COLO668 (cell line): ENCODE measurements around the gene CDK5R2.

ENCODE experiments used
- DNase-seq: peaks from one replicate; lab custom pipeline; 2025; ENCODE audit not compliant: unreplicated experiment; lab: John Stamatoyannopoulos, UW

Gene CDK5R2

GRCh38 chr2:218961651-218962570, 2.4 kb downstream of the CDK5R2 start:
- DNase-seq = peak; percentile 83

DNA sequence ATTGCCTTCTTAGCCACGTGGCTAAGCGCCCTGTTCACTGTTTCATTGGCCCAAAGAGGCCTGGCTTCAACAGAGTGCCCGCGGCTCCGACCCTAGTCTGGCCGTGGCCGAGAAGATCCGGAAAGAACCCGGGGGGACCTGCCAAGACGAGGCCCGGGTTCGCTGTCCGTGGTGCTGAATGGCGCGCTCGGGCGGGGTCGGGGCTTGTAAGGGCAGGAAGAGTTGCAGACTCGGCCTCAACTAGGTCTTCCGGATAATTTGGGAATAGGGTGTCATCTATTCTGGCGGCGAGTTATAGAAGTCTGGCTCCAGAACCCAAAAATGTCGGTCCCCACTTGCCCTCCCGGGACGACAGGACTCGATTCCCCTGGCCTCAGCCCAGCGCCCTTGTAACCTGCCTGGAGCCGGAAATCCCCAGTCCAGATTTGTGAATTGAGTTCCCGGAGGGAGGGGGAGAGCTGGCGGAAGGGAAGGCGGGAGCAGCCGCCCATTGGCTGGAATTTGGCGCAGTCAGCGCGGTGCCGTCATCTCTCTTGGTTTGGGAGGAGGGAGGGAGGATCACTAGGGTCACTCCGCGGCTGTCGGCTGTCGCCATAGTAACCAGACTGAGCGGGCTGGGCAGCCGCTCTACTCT, 3.5 kb downstream of the CDK5R2 start:
- DNase-seq = peak; percentile 96

GRCh38 chr2:218963601-218964000, 4.1 kb downstream of the CDK5R2 start:
- DNase-seq = no peak

DNA sequence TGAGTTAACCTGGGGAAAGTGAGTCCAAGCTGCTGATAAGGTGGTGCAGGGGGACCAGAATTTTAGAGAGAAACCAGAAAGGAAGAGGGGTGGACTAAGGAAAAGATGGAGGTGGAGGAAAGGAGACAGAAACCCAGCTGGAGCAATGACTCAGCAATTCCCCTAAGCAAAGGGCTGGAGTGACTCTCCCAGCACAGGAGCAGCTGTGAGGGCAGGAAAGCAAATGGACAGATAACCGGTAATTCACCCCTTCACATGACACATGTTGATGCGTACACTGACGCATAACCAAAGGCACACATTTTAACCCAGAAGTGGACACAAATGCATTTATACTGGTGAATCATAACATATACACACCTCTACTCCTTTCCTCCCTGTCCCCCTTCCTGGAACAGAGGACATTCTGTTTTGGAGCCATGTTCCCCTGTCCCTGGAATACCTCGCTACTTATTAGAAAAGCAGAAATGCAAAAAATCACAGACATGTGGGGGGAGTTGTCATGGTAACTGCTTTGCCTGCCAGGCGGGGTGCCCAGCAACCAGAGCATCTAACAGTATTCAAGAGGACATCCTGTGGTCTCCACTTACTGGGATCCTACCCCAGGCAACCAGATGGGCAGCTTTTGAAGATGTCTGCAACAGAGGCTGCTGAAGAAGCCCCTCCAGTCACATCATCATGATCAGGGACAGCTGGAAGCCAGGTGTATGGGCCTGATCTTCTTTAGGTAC, 4.7 kb downstream of the CDK5R2 start:
- peak; percentile 75 for DNase-seq

- DNase-seq = no peak
Observed at GRCh38 chr2:218970894-218971293, 11.4 kb downstream of the CDK5R2 start.

- no peak for DNase-seq
Observed at GRCh38 chr2:218975060-218975777, 15.8 kb downstream of the CDK5R2 start.

DNA sequence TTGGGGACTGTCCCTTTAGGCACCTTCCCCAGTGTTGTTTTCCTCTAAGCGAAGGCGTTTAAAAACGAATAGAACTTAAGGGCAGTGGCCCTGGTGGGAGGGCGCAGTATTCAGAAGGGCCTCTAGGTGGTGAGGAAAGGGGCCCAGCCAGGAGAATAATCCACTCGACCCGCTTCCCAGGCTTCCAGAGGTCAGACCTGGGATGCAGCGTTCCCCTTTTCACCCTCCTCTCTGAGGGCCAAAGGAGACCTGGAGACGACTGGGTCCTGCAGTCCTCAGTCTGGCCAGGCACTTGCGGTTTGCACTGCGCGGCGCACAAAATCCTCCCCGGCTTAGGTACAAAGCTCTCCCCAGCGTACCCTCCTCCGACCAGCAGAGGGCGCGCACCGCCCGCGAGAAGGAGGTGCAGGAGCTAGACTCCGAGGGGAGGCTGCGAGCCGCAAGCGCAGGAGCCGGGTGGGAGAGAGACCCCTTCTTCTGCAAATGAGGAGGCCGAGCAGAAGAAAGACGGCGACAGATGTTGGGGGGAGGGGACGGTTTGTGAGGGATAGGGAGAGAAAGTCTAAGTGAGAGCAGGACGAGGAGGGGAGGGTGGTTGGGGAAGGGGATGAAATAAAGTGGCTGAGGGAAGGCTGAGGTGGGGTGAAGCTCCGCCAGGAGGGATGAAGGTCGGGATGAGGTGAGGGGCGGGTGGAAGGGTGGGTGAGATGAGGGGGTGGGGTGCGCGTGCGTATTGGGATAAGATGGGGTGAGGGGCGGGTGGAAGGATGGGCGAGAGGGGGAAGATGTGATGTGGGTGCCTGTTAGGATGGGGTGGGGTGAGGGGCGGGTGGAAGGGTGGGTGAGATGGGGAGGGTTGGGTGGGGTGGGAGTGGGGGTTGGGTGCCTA, 20.6 kb downstream of the CDK5R2 start:
- peak; percentile 90 for DNase-seq

GRCh38 chr2:218980735-218981389, 21.4 kb downstream of the CDK5R2 start:
- DNase-seq = peak; percentile 27

DNA sequence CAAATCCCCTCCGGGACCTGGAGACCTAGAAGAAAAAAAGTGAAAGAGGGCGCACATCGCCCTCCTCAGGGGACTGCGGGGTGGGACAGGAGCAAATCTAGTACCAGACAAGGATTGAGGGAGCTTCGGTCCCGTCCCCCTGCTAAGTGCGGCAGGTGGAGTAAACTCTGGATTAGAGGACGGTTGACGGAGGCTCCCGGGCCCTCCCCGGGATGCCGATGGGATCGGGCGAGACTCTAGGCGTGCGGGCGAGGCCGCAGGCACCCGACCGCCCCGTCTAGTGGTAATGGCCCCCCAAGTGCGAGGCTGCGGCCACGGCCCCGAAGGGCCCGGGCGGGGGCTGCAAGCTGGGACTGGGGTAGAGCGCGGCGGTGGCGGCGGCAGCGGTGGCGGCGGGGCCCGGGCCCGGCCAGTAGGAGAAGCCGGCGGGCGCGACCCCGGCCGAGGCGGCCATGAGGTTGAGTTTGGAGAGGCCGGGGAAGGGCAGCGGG, 22.0 kb downstream of the CDK5R2 start:
- DNase-seq = peak; percentile 53

GRCh38 chr2:218981881-218982585, 22.6 kb downstream of the CDK5R2 start:
- peak; percentile 85 for DNase-seq

DNA sequence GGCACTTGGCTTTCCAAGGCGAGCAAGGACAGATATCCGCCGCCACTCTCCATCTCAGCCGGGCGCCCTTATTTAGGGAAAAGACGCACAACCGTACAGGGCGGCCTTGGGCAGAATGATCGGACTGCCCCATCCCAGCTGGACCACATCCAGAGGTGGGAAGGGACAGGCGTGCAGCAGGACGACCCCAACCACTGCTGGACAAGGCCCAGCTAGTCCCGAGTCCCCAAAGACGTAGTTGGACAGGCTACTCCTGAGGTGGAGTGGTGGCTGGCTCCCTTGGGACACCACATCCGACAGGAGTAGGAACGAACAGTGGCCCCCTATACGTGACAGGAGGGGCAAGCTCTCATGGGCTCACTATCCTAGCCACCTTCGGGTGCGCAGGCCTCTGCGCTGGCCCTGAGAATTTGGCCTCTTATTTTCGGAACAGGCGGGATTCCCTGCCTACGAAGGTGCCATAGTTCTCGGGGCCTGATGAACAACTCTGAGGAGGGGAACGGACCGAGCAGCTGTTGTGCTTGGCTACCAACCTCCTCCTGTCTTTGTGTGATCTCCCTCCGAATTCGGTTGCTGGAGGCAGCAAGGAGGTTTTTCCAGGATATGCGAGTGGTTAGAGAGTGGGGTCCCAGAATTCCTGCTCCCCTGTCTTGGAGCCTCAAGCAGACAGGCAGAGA, 23.3 kb downstream of the CDK5R2 start:
- DNase-seq = peak; percentile 45

- peak; percentile 84 for DNase-seq
Observed at GRCh38 chr2:218983263-218983933, 23.9 kb downstream of the CDK5R2 start.

DNA sequence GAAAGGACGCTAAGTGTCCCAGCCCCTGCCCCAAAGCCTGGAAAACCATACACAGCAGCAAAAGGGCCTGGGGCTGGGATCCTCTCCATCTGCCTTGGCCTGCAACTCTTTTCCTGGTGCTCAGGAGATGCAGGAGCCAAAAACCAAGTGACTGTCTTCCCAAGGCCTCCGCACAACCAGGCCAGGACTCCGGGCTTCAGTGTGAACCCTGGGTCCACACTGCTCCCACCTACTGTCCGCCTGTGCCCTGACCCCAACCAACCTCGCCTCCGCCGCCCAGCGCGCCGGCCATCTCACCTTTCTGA, 24.4 kb downstream of the CDK5R2 start:
- DNase-seq = no peak

- peak; percentile 71 for DNase-seq
Observed at GRCh38 chr2:218984239-218985020, 25.0 kb downstream of the CDK5R2 start.

GRCh38 chr2:218985021-218985324, 25.5 kb downstream of the CDK5R2 start, which contains the start of gene FEV:
TSS of gene FEV (minus strand) at chr2:218985184. CDS start at chr2:218985075, 109 bp downstream.
- DNase-seq = peak; percentile 51

GRCh38 chr2:218985325-218986091, 26.0 kb downstream of the CDK5R2 start:
- DNase-seq = peak; percentile 51
